GM12878 (cell line): ENCODE data around the gene RAE1.

Source experiments
- CREB1 ChIP-seq: IDR thresholded peaks from 2 replicates; pipeline ENCODE4 v1.6.1; 2012; ENCODE audit warnings: low read depth, mild to moderate bottlenecking, inconsistent platforms
- HDAC2 ChIP-seq: fragments of 200-600 bp; sonication (generic); IDR thresholded peaks from 2 replicates; pipeline ENCODE4 v1.6.1; 2017
- IRF3 ChIP-seq: fragments of 450-650 bp; IDR thresholded peaks from 2 replicates; pipeline ENCODE4 v1.6.1; 2014; ENCODE audit warnings: mild to moderate bottlenecking
- RFX5 ChIP-seq: IDR thresholded peaks from 2 replicates; pipeline ENCODE4 v1.6.1; 2011; ENCODE audit warnings: low read depth, low read length, improper control_type of control experiment
- USF2 ChIP-seq: IDR thresholded peaks from 2 replicates; pipeline ENCODE4 v1.6.1; 2011; ENCODE audit warnings: low read depth, low read length, improper control_type of control experiment, borderline replicate concordance

DNA sequence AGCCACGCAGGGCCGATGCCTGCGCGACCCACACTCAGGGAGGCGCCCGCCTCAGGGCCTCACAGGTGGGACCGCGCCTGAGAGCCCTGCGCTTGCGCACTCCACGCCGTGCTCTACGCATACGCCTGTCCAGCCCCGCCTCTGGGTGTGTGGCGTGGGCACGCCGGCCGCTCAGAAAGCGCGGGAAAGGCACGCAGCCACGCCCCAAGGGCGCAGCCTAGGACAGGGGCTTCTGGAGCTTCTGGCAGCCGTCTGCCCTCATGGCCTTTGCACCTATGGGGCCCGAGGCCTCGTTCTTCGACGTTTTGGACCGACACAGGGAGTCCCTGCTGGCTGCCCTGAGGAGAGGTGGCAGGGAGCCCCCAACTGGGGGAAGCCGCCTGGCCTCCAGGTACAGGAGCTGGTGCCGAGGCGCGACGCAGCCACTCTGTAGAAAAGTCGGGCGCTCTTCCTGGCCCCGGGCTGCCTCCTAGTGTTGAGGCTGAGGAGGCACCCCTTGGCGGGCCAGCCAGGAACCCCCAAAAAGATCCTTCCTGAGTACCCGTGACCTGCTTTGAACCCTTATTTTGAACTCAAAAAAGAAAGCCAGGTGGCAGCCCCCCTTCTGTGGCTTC lies 21.3 kb upstream of the RAE1 start, which contains the start of gene SPO11:
- TF ChIP-seq HDAC2: no peak
- TF ChIP-seq CREB1: no peak
- no peak for TF ChIP-seq USF2
- TF ChIP-seq IRF3: no peak
- TF ChIP-seq RFX5: no peak
